K562 (cell line): ENCODE results near the gene RAB3C. TPM values are rescaled to one million over a fixed set of nuclear protein-coding genes. Genes with fewer than 3 reads are reported as not detected.

Experiments used
- CCAR2 ChIP-seq: fragments of 200-400 bp; formaldehyde crosslinking; IDR thresholded peaks from 2 replicates; pipeline ENCODE4 v1.6.1; 2017; ENCODE audit warnings: mild to moderate bottlenecking, low read depth, low read length
- HDGF ChIP-seq: fragments of 450-650 bp; IDR thresholded peaks from 2 replicates; pipeline ENCODE4 v1.6.1; 2016
- HOXB6 ChIP-seq: fragments of 250-450 bp; sonication (Bioruptor Pico); IDR thresholded peaks from 2 replicates; pipeline ENCODE4 v1.5.1; 2022; ENCODE audit warnings: mild to moderate bottlenecking, borderline replicate concordance
- NCOA4 ChIP-seq: fragments of 450-650 bp; IDR thresholded peaks from 2 replicates; pipeline ENCODE4 v1.6.1; 2018; ENCODE audit warnings: mild to moderate bottlenecking; ENCODE audit not compliant: partially characterized antibody
- NR1H2 ChIP-seq: sonication (generic); formaldehyde crosslinking; IDR thresholded peaks from 2 replicates; pipeline ENCODE4 v1.4.0; 2020; ENCODE audit warnings: mild to moderate bottlenecking, missing genetic modification reagents
- PHB ChIP-seq: fragments of 250-450 bp; sonication (Bioruptor Pico); IDR thresholded peaks from 2 replicates; pipeline ENCODE4 v1.5.0; 2021
- RBM14 ChIP-seq: fragments of 200-400 bp; formaldehyde crosslinking; IDR thresholded peaks from 2 replicates; pipeline ENCODE4 v1.6.1; 2018; ENCODE audit warnings: low read depth, mild to moderate bottlenecking, low read length, moderate library complexity, borderline replicate concordance; ENCODE audit not compliant: insufficient read depth
- RBM17 ChIP-seq: fragments of 200-400 bp; formaldehyde crosslinking; IDR thresholded peaks from 2 replicates; pipeline ENCODE4 v1.6.1; 2017; ENCODE audit warnings: low read depth, mild to moderate bottlenecking, low read length, borderline replicate concordance
- SP1 ChIP-seq: sonication (generic); formaldehyde crosslinking; IDR thresholded peaks from 2 replicates; pipeline ENCODE4 v1.8.1; 2022; ENCODE audit warnings: mild to moderate bottlenecking, missing genetic modification reagents
- SRSF7 ChIP-seq: fragments of 200-400 bp; formaldehyde crosslinking; optimal IDR thresholded peaks from 2 replicates; pipeline ENCODE3; 2017; ENCODE audit warnings: mild to moderate bottlenecking, low read depth, low read length
- YBX1 ChIP-seq: fragments of 450-650 bp; IDR thresholded peaks from 2 replicates; pipeline ENCODE4 v1.7.1; 2016; ENCODE audit warnings: mild to moderate bottlenecking
- ZNF224 ChIP-seq: sonication (generic); formaldehyde crosslinking; IDR thresholded peaks from 2 replicates; pipeline ENCODE4 v1.8.0; 2022; ENCODE audit warnings: mild to moderate bottlenecking, missing genetic modification reagents
- polyA plus RNA-seq, 8 experiments: library from polyadenylated mRNA; depleted of rRNA in 4 of 8; stranded (reverse) in 5 of 8; unstranded in 3 of 8; fragments of >200 nt; fragmentation: Nextera tagmentation in 2 of 8; fragmentation: Illumina TruSeq in 1 of 8; extraction: Ambion mirVana in 2 of 8; extraction: Trizol in 1 of 8; gene quantifications; 2 replicates each; pipeline versions ENCODE4 v1.2.1 to v1.2.3, GENCODE V29; 2011 to 2014; ENCODE audit warnings: inconsistent platforms in 1 of 8, missing spikeins in 1 of 8
- total RNA-seq, 7 experiments: library from RNA; depleted of rRNA in 6 of 7; stranded (reverse); fragments of >200 nt in 6 of 7; fragmentation: Illumina TruSeq in 2 of 7; extraction: Trizol in 2 of 7; gene quantifications; 2 replicates each; pipeline versions ENCODE4 v1.2.1 to v1.2.3, GENCODE V29; 2011 to 2021; ENCODE audit warnings: low replicate concordance in 1 of 7
- TF ChIP-seq, protein P1 (sequence below), 2 experiments: fragments of 200-800 bp in 1 of 2; sonication (Bioruptor generic) in 1 of 2; sonication (generic) in 1 of 2; formaldehyde crosslinking in 1 of 2; IDR thresholded peaks in 1 of 2; conservative IDR thresholded peaks in 1 of 2; 2 replicates each; pipeline versions ENCODE4 v1.5.0 to v1.6.1; 2016 to 2020; ENCODE audit warnings: missing compliant biosample characterization in 1 of 2, missing genetic modification characterization in 1 of 2, missing genetic modification reagents in 1 of 2

RAB3C gene
- total and polyA plus RNA-seq, 9 of the 15 experiments (the other 6 are each of a cell fraction or from before 2014, with no cell fraction given) = not detected

DNA sequence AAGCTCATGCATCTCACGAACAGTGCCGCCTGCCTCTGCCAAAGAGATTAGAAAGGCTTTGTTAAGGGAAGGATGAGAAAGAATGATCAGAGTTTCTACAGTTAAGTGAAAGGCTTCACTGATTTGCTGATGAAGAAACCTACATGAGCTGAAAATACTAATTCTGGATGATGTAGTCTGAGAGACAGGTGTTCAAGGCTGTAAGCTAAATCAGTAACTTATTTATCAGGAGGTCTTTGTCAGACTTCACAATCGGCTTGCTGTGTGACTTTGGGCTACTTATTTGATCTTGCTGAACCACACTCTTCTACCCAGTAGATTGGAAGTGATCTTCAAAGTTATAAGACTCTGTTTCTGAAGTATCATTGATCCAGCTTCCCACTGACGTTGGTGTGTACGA is 264.2 kb downstream of the RAB3C start (continued):
- TF ChIP-seq, protein P1, sequence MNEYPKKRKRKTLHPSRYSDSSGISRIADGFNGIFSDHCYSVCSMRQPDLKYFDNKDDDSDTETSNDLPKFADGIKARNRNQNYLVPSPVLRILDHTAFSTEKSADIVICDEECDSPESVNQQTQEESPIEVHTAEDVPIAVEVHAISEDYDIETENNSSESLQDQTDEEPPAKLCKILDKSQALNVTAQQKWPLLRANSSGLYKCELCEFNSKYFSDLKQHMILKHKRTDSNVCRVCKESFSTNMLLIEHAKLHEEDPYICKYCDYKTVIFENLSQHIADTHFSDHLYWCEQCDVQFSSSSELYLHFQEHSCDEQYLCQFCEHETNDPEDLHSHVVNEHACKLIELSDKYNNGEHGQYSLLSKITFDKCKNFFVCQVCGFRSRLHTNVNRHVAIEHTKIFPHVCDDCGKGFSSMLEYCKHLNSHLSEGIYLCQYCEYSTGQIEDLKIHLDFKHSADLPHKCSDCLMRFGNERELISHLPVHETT (CRISPR knock-in tag; conservative IDR thresholded peaks at IDR 0.05 in 1 of 2, IDR thresholded peaks at IDR 0.05 in 1 of 2) = no peak
- no peak for TF ChIP-seq RBM14
- no peak for TF ChIP-seq RBM17
- no peak for TF ChIP-seq YBX1
- TF ChIP-seq HDGF = no peak
- TF ChIP-seq NCOA4 = no peak
- no peak for TF ChIP-seq PHB
- no peak for TF ChIP-seq ZNF224 (CRISPR knock-in tag)
- TF ChIP-seq SP1 = no peak
- no peak for TF ChIP-seq CCAR2
- no peak for TF ChIP-seq HOXB6 (CRISPR knock-in tag)
- no peak for TF ChIP-seq NR1H2
- TF ChIP-seq SRSF7 = no peak
- TF ChIP-seq, all 486 proteins: peak for 0
